C4-2B (cell line): ENCODE data around the gene SMOC1.

Source experiments
- H3K27ac ChIP-seq: fragments of 450-650 bp; 2 replicates; pipeline ENCODE4 v1.5.1; 2017
- CTCF ChIP-seq: fragments of 450-650 bp; conservative IDR thresholded peaks from 2 replicates; pipeline ENCODE4 v1.5.1; 2017; ENCODE audit warnings: mild to moderate bottlenecking
- ZFX ChIP-seq: fragments of 450-650 bp; IDR thresholded peaks from 2 replicates; pipeline ENCODE4 v1.6.1; 2017

The SMOC1 gene

GRCh38 chr14:70080076-70080475 lies 200.9 kb downstream of the SMOC1 start:
- TF ChIP-seq CTCF (no peak), ZFX (no peak)
- H3K27ac ChIP-seq = no peak overlapping the region
